ENCODE results near the gene SHOC2. TPM values are rescaled to one million over a fixed set of nuclear protein-coding genes. Genes with fewer than 3 reads are reported as not detected.

The SHOC2 gene
- total and polyA plus RNA-seq, 9 of the 15 experiments (the other 6 are each of a cell fraction or from before 2014, with no cell fraction given), result 9.2 to 17.5 (median 14.9) TPM

DNA sequence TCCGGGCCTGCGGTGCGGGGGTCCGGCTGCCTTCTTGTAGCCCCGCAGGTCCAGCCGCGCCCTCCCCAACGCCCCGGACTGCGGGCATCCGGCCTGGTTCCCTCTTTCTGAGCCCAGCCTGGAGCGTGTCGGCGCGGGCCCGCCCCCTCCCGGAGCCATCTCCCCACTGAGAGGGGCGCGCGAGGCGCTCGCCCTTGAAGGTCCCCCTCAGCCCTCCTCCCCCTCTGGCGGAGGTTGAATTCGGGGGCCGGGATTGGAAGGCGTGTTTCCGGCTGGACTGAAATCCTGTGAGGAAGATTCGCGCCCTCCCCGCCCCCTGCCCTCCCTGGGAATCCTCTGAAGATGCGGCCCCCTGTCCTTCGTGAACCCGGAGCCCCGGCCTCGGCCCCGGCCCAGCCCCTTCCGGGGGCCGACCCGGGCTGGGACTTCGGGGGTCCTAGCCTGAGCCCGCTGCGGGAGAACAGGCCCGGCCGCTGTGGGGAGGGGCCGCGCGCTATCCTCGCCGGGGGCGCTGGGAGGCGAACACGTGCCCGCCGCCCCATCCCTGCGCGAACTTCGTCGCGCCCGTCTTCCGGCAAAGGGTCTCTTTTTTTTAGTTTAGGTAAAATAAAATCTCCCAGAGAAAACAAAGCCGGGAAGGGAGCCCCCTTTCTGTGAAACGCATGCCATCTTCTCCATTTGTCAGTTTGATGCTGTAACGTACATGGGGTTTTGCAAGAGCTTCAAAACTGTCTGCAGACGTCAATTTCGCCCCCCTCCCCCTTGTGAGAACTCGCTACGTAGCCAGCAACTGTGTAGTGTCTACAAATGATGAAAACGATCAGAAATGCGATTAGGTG, 47.0 kb upstream of the SHOC2 start (continued):
- TF ChIP-seq, protein P1, sequence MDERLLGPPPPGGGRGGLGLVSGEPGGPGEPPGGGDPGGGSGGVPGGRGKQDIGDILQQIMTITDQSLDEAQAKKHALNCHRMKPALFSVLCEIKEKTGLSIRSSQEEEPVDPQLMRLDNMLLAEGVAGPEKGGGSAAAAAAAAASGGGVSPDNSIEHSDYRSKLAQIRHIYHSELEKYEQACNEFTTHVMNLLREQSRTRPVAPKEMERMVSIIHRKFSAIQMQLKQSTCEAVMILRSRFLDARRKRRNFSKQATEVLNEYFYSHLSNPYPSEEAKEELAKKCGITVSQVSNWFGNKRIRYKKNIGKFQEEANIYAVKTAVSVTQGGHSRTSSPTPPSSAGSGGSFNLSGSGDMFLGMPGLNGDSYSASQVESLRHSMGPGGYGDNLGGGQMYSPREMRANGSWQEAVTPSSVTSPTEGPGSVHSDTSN (CRISPR knock-in tag; IDR thresholded peaks at IDR 0.05; ENCODE audit: low read depth), result no peak
- TF ChIP-seq, protein P1 (tag; conservative IDR thresholded peaks at IDR 0.05; ENCODE audit: low read depth), result peak; percentile 55
- TF ChIP-seq, protein P2, sequence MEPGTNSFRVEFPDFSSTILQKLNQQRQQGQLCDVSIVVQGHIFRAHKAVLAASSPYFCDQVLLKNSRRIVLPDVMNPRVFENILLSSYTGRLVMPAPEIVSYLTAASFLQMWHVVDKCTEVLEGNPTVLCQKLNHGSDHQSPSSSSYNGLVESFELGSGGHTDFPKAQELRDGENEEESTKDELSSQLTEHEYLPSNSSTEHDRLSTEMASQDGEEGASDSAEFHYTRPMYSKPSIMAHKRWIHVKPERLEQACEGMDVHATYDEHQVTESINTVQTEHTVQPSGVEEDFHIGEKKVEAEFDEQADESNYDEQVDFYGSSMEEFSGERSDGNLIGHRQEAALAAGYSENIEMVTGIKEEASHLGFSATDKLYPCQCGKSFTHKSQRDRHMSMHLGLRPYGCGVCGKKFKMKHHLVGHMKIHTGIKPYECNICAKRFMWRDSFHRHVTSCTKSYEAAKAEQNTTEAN (CRISPR knock-in tag; IDR thresholded peaks at IDR 0.05), result no peak
- TF ChIP-seq MYBL2 (IDR thresholded peaks at IDR 0.05; ENCODE audit: low read depth) (peak; percentile 52; the same call in 1 of the 2 replicates), MYBL2 (CRISPR knock-in tag; IDR thresholded peaks at IDR 0.05; ENCODE audit: borderline replicate concordance) (no peak), ZNF24 (IDR thresholded peaks at IDR 0.05) (no peak), RBM22 (IDR thresholded peaks at IDR 0.05; ENCODE audit: low read depth, low read length, poor library complexity, severe bottlenecking) (peak; percentile 39), ATF1 (CRISPR knock-in tag; IDR thresholded peaks at IDR 0.05) (no peak), ATF1 (tag; IDR thresholded peaks at IDR 0.05) (peak; percentile 92), ZC3H4 (CRISPR knock-in tag; IDR thresholded peaks at IDR 0.05; ENCODE audit: borderline replicate concordance) (peak; percentile 22; the same call in 1 of the 2 replicates), ZNF561 (CRISPR knock-in tag; conservative IDR thresholded peaks at IDR 0.05) (no peak), ZNF79 (CRISPR knock-in tag; IDR thresholded peaks at IDR 0.05; ENCODE audit: low read depth) (no peak), FOXJ2 (tag; IDR thresholded peaks at IDR 0.05) (0 out of 2 replicates have a peak, but pooled peaks have one; percentile 32), ZNF143 (CRISPR knock-in tag; IDR thresholded peaks at IDR 0.05) (no peak), TAF1 (IDR thresholded peaks at IDR 0.05; ENCODE audit: control insufficient read depth, extremely low read depth, insufficient read depth, low read length, severe bottlenecking) (peak; percentile 18), TAF9B (IDR thresholded peaks at IDR 0.05; ENCODE audit: partially characterized antibody) (peak; percentile 48), MAZ (CRISPR knock-in tag; conservative IDR thresholded peaks at IDR 0.05 in 1 of 2, IDR thresholded peaks at IDR 0.05 in 1 of 2) (peak; percentile 53; a peak in 1 of 4 replicates), MAFF (IDR thresholded peaks at IDR 0.05; ENCODE audit: low read length) (0 out of 2 replicates have a peak, but pooled peaks have one; percentile 5), FUS (optimal IDR thresholded peaks at IDR 0.05; ENCODE audit: low read depth, low read length) (no peak), ATF7 (IDR thresholded peaks at IDR 0.05) (0 out of 2 replicates have a peak, but pooled peaks have one; percentile 56)
- TF ChIP-seq, protein P3, sequence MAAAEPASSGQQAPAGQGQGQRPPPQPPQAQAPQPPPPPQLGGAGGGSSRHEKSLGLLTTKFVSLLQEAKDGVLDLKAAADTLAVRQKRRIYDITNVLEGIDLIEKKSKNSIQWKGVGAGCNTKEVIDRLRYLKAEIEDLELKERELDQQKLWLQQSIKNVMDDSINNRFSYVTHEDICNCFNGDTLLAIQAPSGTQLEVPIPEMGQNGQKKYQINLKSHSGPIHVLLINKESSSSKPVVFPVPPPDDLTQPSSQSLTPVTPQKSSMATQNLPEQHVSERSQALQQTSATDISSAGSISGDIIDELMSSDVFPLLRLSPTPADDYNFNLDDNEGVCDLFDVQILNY (CRISPR knock-in tag; IDR thresholded peaks at IDR 0.05), result no peak
- TF ChIP-seq, protein P4, sequence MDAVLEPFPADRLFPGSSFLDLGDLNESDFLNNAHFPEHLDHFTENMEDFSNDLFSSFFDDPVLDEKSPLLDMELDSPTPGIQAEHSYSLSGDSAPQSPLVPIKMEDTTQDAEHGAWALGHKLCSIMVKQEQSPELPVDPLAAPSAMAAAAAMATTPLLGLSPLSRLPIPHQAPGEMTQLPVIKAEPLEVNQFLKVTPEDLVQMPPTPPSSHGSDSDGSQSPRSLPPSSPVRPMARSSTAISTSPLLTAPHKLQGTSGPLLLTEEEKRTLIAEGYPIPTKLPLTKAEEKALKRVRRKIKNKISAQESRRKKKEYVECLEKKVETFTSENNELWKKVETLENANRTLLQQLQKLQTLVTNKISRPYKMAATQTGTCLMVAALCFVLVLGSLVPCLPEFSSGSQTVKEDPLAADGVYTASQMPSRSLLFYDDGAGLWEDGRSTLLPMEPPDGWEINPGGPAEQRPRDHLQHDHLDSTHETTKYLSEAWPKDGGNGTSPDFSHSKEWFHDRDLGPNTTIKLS (IDR thresholded peaks at IDR 0.05; ENCODE audit: borderline replicate concordance, low read depth), result peak; percentile 43; the same call in 1 of the 2 replicates

Measured in K562 (cell line).